Measurements from ENCODE around the gene CYP4F22.

CYP4F22 gene

GRCh38 chr19:15584541-15585115 lies 76.3 kb downstream of the CYP4F22 start:
- H3K4me1 ChIP-seq (ENCODE audit: low read length): no peaks in the 10 kb centered on the region
- H3K9me2 ChIP-seq (replicated peaks; ENCODE audit: insufficient read depth, low read length): no peaks in the 10 kb centered on the region
- DNase-seq: peak; percentile 63
- peaks cover 82% of the 10 kb centered on the region for H3K27me3 ChIP-seq (replicated peaks; ENCODE audit: insufficient read depth, low read length)
- H3K4me3 ChIP-seq (ENCODE audit: low read length): no peak overlapping the region
- no peaks in the 10 kb centered on the region for H3K9me3 ChIP-seq (replicated peaks; ENCODE audit: insufficient read depth, low read length)
- H3K36me3 ChIP-seq (replicated peaks; ENCODE audit: insufficient read depth, low read length): no peaks in the 10 kb centered on the region
- no peaks in the 10 kb centered on the region for H3K79me2 ChIP-seq (ENCODE audit: low read length)
- no peaks in the 10 kb centered on the region for H4K20me1 ChIP-seq (ENCODE audit: insufficient read depth, low read length)
- no peak overlapping the region for H2AFZ ChIP-seq (ENCODE audit: low read length)
- H3K27ac ChIP-seq (ENCODE audit: low read length): no peak overlapping the region
- no peak overlapping the region for H3K9ac ChIP-seq (ENCODE audit: low read length)
- H3K4me2 ChIP-seq (ENCODE audit: low read depth, low read length): no peak overlapping the region; the same call in 1 of the 2 replicates
- H3F3A ChIP-seq (ENCODE audit: insufficient read depth, low read length): no peaks in the 10 kb centered on the region
- TF ChIP-seq CTCF (IDR thresholded peaks at IDR 0.05; ENCODE audit: low read length) (peak; percentile 90), EZH2phosphoT487 (IDR thresholded peaks at IDR 0.05; ENCODE audit: low read length) (no peak), EZH2 (optimal IDR thresholded peaks at IDR 0.05; ENCODE audit: low read depth, low read length) (no peak)

GRCh38 chr19:15587663-15588062 lies 79.3 kb downstream of the CYP4F22 start:
- Histone ChIP-seq H3K9me2 (replicated peaks; ENCODE audit: insufficient read depth, low read length) (no peaks in the 10 kb centered on the region), H4K20me1 (ENCODE audit: insufficient read depth, low read length) (no peaks in the 10 kb centered on the region), H3K4me1 (ENCODE audit: low read length) (no peaks in the 10 kb centered on the region), H3F3A (ENCODE audit: insufficient read depth, low read length) (no peaks in the 10 kb centered on the region), H3K27ac (ENCODE audit: low read length) (no peak overlapping the region), H3K4me2 (ENCODE audit: low read depth, low read length) (no peak overlapping the region), H3K9me3 (replicated peaks; ENCODE audit: insufficient read depth, low read length) (no peaks in the 10 kb centered on the region), H2AFZ (ENCODE audit: low read length) (no peak overlapping the region), H3K4me3 (ENCODE audit: low read length) (no peak overlapping the region), H3K27me3 (replicated peaks; ENCODE audit: insufficient read depth, low read length) (peaks cover 77% of the 10 kb centered on the region), H3K79me2 (ENCODE audit: low read length) (no peaks in the 10 kb centered on the region), H3K36me3 (replicated peaks; ENCODE audit: insufficient read depth, low read length) (no peaks in the 10 kb centered on the region), H3K9ac (ENCODE audit: low read length) (no peak overlapping the region)
- TF ChIP-seq EZH2 (optimal IDR thresholded peaks at IDR 0.05; ENCODE audit: low read depth, low read length): no peak
- TF ChIP-seq CTCF (IDR thresholded peaks at IDR 0.05; ENCODE audit: low read length): no peak
- TF ChIP-seq EZH2phosphoT487 (IDR thresholded peaks at IDR 0.05; ENCODE audit: low read length): no peak
- DNase-seq: no peak

GRCh38 chr19:15588265-15588664 lies 79.9 kb downstream of the CYP4F22 start:
- Histone ChIP-seq H3K36me3 (replicated peaks; ENCODE audit: insufficient read depth, low read length) (no peaks in the 10 kb centered on the region), H3K4me3 (ENCODE audit: low read length) (no peak overlapping the region), H3K27me3 (replicated peaks; ENCODE audit: insufficient read depth, low read length) (peaks cover 71% of the 10 kb centered on the region), H3F3A (ENCODE audit: insufficient read depth, low read length) (no peaks in the 10 kb centered on the region), H4K20me1 (ENCODE audit: insufficient read depth, low read length) (no peaks in the 10 kb centered on the region), H3K9me2 (replicated peaks; ENCODE audit: insufficient read depth, low read length) (no peaks in the 10 kb centered on the region), H3K27ac (ENCODE audit: low read length) (no peak overlapping the region), H3K9me3 (replicated peaks; ENCODE audit: insufficient read depth, low read length) (no peaks in the 10 kb centered on the region), H3K79me2 (ENCODE audit: low read length) (no peaks in the 10 kb centered on the region), H3K9ac (ENCODE audit: low read length) (no peak overlapping the region), H2AFZ (ENCODE audit: low read length) (no peak overlapping the region), H3K4me1 (ENCODE audit: low read length) (no peaks in the 10 kb centered on the region), H3K4me2 (ENCODE audit: low read depth, low read length) (no peak overlapping the region)
- no peak for DNase-seq
- TF ChIP-seq EZH2 (optimal IDR thresholded peaks at IDR 0.05; ENCODE audit: low read depth, low read length) (no peak), CTCF (IDR thresholded peaks at IDR 0.05; ENCODE audit: low read length) (no peak), EZH2phosphoT487 (IDR thresholded peaks at IDR 0.05; ENCODE audit: low read length) (no peak)
